ENCODE results near the gene ABCA12.

ABCA12 gene

DNA sequence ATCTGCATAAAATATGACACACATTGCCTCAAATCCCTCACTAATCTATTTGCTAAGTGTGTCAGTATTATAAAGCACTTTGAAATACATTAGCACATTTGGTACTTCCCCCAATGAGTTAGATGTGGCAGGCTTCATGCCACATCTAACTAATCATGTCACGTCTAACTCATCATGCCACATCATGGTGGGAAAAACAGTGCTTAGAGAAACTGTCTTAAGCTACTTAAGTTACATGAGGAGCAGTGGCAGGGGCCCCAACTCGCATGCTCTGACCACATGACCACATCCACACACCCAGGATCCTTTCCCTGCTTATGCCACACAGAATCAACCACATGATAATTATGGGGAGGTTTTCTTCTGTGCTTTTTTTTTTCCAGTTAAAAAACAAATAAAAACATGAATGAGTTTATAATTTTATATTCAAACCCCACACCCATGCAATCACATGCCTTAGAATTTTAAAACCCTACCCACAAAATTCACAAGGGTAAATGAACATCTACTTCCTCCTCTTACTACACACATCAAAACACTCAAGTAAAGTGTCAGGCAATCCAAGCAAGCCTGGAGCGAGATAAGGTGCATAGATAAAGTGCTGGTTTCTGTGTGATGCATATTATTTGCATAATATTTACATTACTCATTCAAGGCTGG, 1.6 kb downstream of the ABCA12 start:
- TF ChIP-seq, protein P1, sequence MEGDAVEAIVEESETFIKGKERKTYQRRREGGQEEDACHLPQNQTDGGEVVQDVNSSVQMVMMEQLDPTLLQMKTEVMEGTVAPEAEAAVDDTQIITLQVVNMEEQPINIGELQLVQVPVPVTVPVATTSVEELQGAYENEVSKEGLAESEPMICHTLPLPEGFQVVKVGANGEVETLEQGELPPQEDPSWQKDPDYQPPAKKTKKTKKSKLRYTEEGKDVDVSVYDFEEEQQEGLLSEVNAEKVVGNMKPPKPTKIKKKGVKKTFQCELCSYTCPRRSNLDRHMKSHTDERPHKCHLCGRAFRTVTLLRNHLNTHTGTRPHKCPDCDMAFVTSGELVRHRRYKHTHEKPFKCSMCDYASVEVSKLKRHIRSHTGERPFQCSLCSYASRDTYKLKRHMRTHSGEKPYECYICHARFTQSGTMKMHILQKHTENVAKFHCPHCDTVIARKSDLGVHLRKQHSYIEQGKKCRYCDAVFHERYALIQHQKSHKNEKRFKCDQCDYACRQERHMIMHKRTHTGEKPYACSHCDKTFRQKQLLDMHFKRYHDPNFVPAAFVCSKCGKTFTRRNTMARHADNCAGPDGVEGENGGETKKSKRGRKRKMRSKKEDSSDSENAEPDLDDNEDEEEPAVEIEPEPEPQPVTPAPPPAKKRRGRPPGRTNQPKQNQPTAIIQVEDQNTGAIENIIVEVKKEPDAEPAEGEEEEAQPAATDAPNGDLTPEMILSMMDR (IDR thresholded peaks at IDR 0.05; ENCODE audit: low read depth, low read length, missing control alignments) = no peak
- in situ Hi-C loops (cut with HindIII; ENCODE audit: low sequenced_read_pairs) = no loop called here
- DNase-seq (ENCODE audit: low read depth) = no peak
- H3K4me3 ChIP-seq (ENCODE audit: low read depth, low read length) = no peak overlapping the region

DNA sequence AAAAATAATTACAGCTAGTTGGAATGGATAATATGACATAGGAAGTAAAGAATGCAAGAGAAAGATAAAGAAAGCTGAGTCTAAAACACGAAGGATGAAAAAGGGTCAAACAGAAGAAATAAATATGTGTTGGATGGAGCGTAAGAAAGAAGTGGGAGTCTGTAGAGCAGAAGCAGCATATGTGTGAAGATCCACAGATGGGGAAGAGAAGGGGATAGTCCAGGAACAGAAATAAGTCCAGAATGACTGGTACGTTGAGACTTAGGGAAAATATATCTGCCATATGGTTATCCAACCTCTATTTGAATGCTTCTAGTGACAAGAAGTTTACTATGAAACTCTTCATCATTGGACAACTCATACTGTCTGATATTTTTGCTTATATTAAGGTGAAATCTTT, 18.0 kb downstream of the ABCA12 start:
- in situ Hi-C loops (cut with HindIII; ENCODE audit: low sequenced_read_pairs) = no loop called here
- DNase-seq (ENCODE audit: low read depth) = no peak
- no peak overlapping the region for H3K4me3 ChIP-seq (ENCODE audit: low read depth, low read length)
- TF ChIP-seq, protein P1 (IDR thresholded peaks at IDR 0.05; ENCODE audit: low read depth, low read length, missing control alignments) = no peak

DNA sequence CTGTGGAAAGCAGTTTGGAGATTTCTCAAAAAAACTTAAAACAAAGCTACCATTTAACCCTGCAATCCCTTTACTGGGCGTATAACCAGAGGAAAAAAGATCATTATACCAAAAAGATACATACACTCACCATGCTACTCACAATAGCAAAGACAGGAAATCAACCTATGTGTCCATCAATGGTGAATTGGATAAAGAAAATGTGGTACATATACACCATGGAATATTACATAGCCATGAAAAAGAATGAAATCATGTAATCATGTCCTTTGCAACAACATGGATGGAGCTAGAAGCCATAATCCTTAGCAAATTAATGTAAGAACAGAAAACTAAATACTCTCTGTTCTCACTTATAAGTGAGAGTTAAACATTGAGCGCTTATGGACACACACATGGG, 18.6 kb downstream of the ABCA12 start:
- H3K4me3 ChIP-seq (ENCODE audit: low read depth, low read length) = no peak overlapping the region
- TF ChIP-seq, protein P1 (IDR thresholded peaks at IDR 0.05; ENCODE audit: low read depth, low read length, missing control alignments) = no peak
- in situ Hi-C loops (cut with HindIII; ENCODE audit: low sequenced_read_pairs) = no loop called here
- DNase-seq (ENCODE audit: low read depth) = no peak

DNA sequence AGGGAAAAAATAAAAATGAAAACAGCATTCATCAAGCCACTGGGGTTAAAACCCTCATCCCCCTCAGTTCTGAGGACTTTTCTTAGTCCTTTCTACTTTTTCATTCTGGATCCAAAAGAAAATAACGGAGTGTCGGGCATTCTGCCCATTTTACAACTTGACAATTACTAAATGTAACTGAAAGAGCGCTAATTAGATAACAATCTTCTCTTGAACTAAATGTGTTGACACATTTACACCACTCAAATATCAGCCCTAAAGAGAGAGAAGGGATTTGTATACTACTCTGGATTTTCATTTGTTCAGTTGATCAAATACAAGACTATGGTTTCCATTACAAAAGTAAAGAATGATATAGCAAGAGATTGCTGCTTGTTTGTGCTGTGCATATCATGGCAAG, 27.5 kb downstream of the ABCA12 start:
- no peak for DNase-seq (ENCODE audit: low read depth)
- no peak overlapping the region for H3K4me3 ChIP-seq (ENCODE audit: low read depth, low read length)
- TF ChIP-seq, protein P1 (IDR thresholded peaks at IDR 0.05; ENCODE audit: low read depth, low read length, missing control alignments) = no peak
- in situ Hi-C loops (cut with HindIII; ENCODE audit: low sequenced_read_pairs) = no loop called here

DNA sequence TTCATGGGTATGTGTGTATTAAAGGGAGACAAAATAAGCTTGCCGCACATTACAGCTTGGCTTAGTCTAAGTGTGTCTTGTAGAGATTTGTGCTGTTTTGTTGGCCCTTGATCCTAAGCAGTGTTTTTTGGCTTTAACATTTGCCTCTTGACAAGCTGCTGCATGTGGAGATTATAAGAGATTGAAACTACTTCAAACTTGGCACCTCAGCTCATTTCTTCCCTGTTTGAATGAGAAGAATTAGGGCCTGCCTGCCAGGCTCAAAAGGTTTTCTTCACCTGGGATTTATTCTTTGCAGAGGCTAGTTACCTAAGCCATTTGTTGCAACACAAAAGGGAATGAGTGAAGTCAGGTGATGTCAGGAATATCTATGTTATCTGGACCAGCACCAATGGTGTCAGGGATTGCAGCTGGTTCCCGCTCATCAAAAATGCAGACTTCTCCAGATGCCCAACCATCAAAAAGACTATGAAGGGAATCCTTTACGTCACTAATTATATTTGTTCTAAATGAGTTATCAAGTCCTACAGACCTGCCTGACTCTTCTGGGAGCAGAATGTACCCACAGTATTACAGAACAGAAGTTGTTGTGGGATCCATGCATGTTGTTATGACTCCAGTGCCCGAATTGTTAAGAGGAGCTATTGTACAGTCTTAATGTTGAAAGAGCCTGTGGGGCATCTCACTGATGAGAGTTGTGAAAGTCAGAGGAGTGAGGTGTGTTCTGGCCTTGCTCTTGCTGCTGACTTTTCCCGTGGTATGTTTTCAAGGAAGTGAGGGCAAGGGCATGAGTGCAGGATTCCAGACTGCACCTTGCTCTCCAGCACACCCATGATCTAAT, 31.0 kb downstream of the ABCA12 start:
- no peak for DNase-seq (ENCODE audit: low read depth)
- H3K4me3 ChIP-seq (ENCODE audit: low read depth, low read length) = no peak overlapping the region
- TF ChIP-seq, protein P1 (IDR thresholded peaks at IDR 0.05; ENCODE audit: low read depth, low read length, missing control alignments) = no peak
- in situ Hi-C loops (cut with HindIII; ENCODE audit: low sequenced_read_pairs) = no loop called here

DNA sequence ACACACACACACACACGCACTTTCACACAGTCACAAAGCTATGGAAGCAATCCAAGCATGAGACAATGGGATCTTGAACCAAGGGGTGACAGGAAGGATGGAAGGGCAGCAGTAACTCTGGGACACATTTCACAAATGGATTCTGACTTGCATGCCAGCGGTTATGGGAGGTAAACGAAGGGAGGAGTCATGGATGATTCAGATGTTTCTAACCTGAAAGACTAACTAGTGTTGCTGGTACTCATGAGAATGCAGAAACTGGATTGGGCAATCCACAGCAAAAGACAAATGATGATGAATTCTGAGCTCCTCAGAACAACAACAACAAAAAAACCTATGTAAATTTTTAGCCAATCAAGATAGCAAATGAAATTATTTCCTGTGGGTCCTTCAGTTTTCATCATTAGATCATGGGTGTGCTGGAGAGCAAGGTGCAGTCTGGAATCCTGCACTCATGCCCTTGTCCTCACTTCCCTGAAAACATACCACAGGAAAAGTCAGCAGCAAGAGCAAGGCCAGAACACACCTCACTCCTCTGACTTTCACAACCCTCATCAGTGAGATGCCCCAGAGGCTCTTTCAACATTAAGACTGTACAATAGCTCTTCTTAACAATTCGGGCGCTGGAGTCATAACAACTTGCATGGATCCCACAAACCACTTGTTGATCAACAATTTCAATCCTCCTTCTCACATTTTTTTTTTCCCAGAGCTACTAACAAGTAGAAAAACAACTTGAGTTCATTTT, 32.6 kb downstream of the ABCA12 start:
- in situ Hi-C loops (cut with HindIII; ENCODE audit: low sequenced_read_pairs) = no loop called here
- H3K4me3 ChIP-seq (ENCODE audit: low read depth, low read length) = no peak overlapping the region
- DNase-seq (ENCODE audit: low read depth) = no peak
- TF ChIP-seq, protein P1 (IDR thresholded peaks at IDR 0.05; ENCODE audit: low read depth, low read length, missing control alignments) = no peak

Data from astrocyte of the cerebellum (primary cell).